ENCODE measurements around the gene NUP214. TPM values are rescaled to one million over a fixed set of nuclear protein-coding genes. Genes with fewer than 3 reads are reported as not detected.

The NUP214 gene
- total RNA-seq, 2 experiments from 2014 or later = 19.7 to 69.6 TPM

- ChIA-PET CTCF (ENCODE audit: unreplicated experiment) (no interaction called here), POLR2A (interaction anchor here (0.6 to 0.7 kb wide), 2 partner anchors 89 to 1924 kb away, joined by 3 read pairs; no protein-coding TSS in a partner anchor)
- BruUV-seq (replicated peaks) = no TSS peak
Measured at GRCh38 chr9:131246618-131247017, 121.2 kb downstream of the NUP214 start.

GRCh38 chr9:131252120-131252519 is 126.7 kb downstream of the NUP214 start:
- CTCF ChIA-PET (ENCODE audit: unreplicated experiment) = interaction anchor here (1.2 kb wide), 1 partner anchor 20 kb away, joined by 3 read pairs; no protein-coding TSS in a partner anchor
- H4K20me1 ChIP-seq (ENCODE audit: insufficient read depth, low read length) = no peaks in the 10 kb centered on the region
- peak overlapping the region; percentile 56 for H3K4me3 ChIP-seq (ENCODE audit: low read depth, low read length, poor library complexity, severe bottlenecking)
- BruUV-seq (replicated peaks) = no TSS peak
- H3K9me2 ChIP-seq (ENCODE audit: insufficient read depth, low read length) = no peaks in the 10 kb centered on the region
- intact Hi-C loops (cut with micrococcal nuclease; ENCODE audit: unreplicated experiment) = loop anchor here (5.0 kb wide), 1 partner anchor 425 kb away; no protein-coding TSS in a partner anchor
- H3K36me3 ChIP-seq (ENCODE audit: insufficient read depth, low read length) = no peaks in the 10 kb centered on the region
- H3K4me2 ChIP-seq (ENCODE audit: low read length) = peak overlapping the region; percentile 71
- no peak for DNase-seq (ENCODE audit: low spot score)
- H3K27ac ChIP-seq (ENCODE audit: low read depth, low read length, poor library complexity, severe bottlenecking) = peak overlapping the region; percentile 94
- no peaks in the 10 kb centered on the region for H3K79me2 ChIP-seq (ENCODE audit: insufficient read depth, low read depth, low read length)
- TF ChIP-seq EZH2phosphoT487 (IDR thresholded peaks at IDR 0.05; ENCODE audit: borderline replicate concordance, low read depth, low read length) = no peak
- peaks cover 58% of the 10 kb centered on the region for H3K4me1 ChIP-seq (ENCODE audit: insufficient read depth, low read length, poor library complexity, severe bottlenecking)
- no peaks in the 10 kb centered on the region for H3K9me3 ChIP-seq (ENCODE audit: low read length)
- POLR2A ChIA-PET = interaction anchor here (0.6 to 6.9 kb wide), 3 partner anchors 21 to 72 kb away, joined by 3 to 132 read pairs (median 7); partner anchors contain the start of gene FAM78A
- peak overlapping the region; percentile 86 for H2AFZ ChIP-seq (ENCODE audit: low read length)

More at GRCh38 chr9:131246618-131247017, 121.2 kb downstream of the NUP214 start:
- no peaks in the 10 kb centered on the region for H3K9me2 ChIP-seq (ENCODE audit: insufficient read depth, low read length)
- DNase-seq (ENCODE audit: low spot score) = no peak
- no peaks in the 10 kb centered on the region for H3K36me3 ChIP-seq (ENCODE audit: insufficient read depth, low read length)
- H3K4me1 ChIP-seq (ENCODE audit: insufficient read depth, low read length, poor library complexity, severe bottlenecking) = peaks cover 6% of the 10 kb centered on the region
- TF ChIP-seq EZH2phosphoT487 (IDR thresholded peaks at IDR 0.05; ENCODE audit: borderline replicate concordance, low read depth, low read length) = no peak
- TF ChIP-seq, protein P1, sequence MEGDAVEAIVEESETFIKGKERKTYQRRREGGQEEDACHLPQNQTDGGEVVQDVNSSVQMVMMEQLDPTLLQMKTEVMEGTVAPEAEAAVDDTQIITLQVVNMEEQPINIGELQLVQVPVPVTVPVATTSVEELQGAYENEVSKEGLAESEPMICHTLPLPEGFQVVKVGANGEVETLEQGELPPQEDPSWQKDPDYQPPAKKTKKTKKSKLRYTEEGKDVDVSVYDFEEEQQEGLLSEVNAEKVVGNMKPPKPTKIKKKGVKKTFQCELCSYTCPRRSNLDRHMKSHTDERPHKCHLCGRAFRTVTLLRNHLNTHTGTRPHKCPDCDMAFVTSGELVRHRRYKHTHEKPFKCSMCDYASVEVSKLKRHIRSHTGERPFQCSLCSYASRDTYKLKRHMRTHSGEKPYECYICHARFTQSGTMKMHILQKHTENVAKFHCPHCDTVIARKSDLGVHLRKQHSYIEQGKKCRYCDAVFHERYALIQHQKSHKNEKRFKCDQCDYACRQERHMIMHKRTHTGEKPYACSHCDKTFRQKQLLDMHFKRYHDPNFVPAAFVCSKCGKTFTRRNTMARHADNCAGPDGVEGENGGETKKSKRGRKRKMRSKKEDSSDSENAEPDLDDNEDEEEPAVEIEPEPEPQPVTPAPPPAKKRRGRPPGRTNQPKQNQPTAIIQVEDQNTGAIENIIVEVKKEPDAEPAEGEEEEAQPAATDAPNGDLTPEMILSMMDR (conservative IDR thresholded peaks at IDR 0.05; ENCODE audit: low read length) = no peak
- H3K27ac ChIP-seq (ENCODE audit: low read depth, low read length, poor library complexity, severe bottlenecking) = no peak overlapping the region
- no peaks in the 10 kb centered on the region for H4K20me1 ChIP-seq (ENCODE audit: insufficient read depth, low read length)
- no peaks in the 10 kb centered on the region for H3K79me2 ChIP-seq (ENCODE audit: insufficient read depth, low read depth, low read length)
- no peak overlapping the region for H3K4me3 ChIP-seq (ENCODE audit: low read depth, low read length, poor library complexity, severe bottlenecking)
- intact Hi-C loops (cut with micrococcal nuclease; ENCODE audit: unreplicated experiment) = no loop called here
- H2AFZ ChIP-seq (ENCODE audit: low read length) = no peak overlapping the region
- no peaks in the 10 kb centered on the region for H3K9me3 ChIP-seq (ENCODE audit: low read length)
- H3K4me2 ChIP-seq (ENCODE audit: low read length) = no peak overlapping the region

GRCh38 chr9:131253891-131254491 is 128.6 kb downstream of the NUP214 start:
- no peak for TF ChIP-seq EZH2phosphoT487 (IDR thresholded peaks at IDR 0.05; ENCODE audit: borderline replicate concordance, low read depth, low read length)
- TF ChIP-seq, protein P1 (conservative IDR thresholded peaks at IDR 0.05; ENCODE audit: low read length) = no peak
- peak overlapping the region; percentile 94 for H3K27ac ChIP-seq (ENCODE audit: low read depth, low read length, poor library complexity, severe bottlenecking)
- no peaks in the 10 kb centered on the region for H3K9me2 ChIP-seq (ENCODE audit: insufficient read depth, low read length)
- H3K4me1 ChIP-seq (ENCODE audit: insufficient read depth, low read length, poor library complexity, severe bottlenecking) = peaks cover 64% of the 10 kb centered on the region
- peak overlapping the region; percentile 71 for H3K4me2 ChIP-seq (ENCODE audit: low read length)
- no peaks in the 10 kb centered on the region for H3K9me3 ChIP-seq (ENCODE audit: low read length)
- no TSS peak for BruUV-seq (replicated peaks)
- intact Hi-C loops (cut with micrococcal nuclease; ENCODE audit: unreplicated experiment) = loop anchor here (5.0 kb wide), 1 partner anchor 423 kb away; no protein-coding TSS in a partner anchor
- H4K20me1 ChIP-seq (ENCODE audit: insufficient read depth, low read length) = no peaks in the 10 kb centered on the region
- peaks cover 18% of the 10 kb centered on the region; the same call in 1 of the 2 replicates for H3K36me3 ChIP-seq (ENCODE audit: insufficient read depth, low read length)
- no peaks in the 10 kb centered on the region for H3K79me2 ChIP-seq (ENCODE audit: insufficient read depth, low read depth, low read length)
- ChIA-PET POLR2A (interaction anchor here (0.5 to 6.9 kb wide), 6 partner anchors 10 to 424 kb away, joined by 3 to 132 read pairs (median 6); partner anchors contain the start of gene FAM78A), CTCF (ENCODE audit: unreplicated experiment) (interaction anchor here (1.3 kb wide), 1 partner anchor 37 kb away, joined by 3 read pairs; no protein-coding TSS in a partner anchor)
- peak overlapping the region; percentile 75; the same call in 1 of the 2 replicates for H2AFZ ChIP-seq (ENCODE audit: low read length)
- H3K4me3 ChIP-seq (ENCODE audit: low read depth, low read length, poor library complexity, severe bottlenecking) = peak overlapping the region; percentile 41
- peak; percentile 82 for DNase-seq (ENCODE audit: low spot score)

All from OCI-LY7 (cell line).